ENCODE measurements around the gene RNF224. TPM values are rescaled to one million over a fixed set of nuclear protein-coding genes. Genes with fewer than 3 reads are reported as not detected.

The RNF224 gene
- total RNA-seq, 1 experiment from 2014 or later, result not detected

- no peak for DNase-seq (ENCODE audit: low read depth)
Observed at GRCh38 chr9:137215196-137215986, 11.9 kb upstream of the RNF224 start.

DNA sequence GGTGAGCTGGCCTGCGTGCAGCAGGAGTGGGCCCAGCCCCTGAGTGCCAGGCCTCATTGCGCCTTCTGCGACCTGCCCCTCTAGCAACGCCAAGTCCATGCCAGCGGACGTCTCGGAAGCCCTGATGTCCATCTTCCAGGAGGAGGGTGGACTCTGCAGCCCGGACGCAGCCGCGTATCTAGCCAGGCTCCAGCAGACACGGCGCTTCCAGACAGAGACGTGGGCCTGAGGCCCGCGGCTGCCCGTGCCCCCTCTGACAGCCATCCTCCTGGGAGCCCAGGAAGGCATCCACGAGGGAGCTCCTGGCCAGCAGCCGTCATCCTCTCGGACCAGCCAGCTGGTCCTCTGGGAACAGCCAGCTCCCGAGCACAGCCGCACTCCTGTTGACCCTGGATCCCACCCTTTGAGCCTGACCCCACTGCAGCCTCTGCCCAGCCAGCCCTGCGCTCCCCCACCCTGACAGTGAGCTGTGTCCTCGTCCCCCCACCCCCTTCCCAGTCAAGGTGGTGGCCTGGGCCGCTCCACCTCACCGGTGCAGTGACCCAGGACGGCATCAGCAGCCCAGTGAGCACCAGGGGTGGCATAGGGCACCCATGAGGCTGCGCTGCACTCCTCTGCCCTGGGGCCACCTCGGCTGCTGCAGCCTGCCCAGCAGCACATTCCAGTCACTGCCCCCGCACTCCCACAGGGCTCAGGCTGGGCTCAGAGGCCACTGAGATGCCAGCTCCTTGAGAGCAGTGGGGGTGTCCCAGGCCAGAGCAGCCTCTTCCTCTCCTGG, 10.9 kb upstream of the RNF224 start:
- no peak for DNase-seq (ENCODE audit: low read depth)

DNA sequence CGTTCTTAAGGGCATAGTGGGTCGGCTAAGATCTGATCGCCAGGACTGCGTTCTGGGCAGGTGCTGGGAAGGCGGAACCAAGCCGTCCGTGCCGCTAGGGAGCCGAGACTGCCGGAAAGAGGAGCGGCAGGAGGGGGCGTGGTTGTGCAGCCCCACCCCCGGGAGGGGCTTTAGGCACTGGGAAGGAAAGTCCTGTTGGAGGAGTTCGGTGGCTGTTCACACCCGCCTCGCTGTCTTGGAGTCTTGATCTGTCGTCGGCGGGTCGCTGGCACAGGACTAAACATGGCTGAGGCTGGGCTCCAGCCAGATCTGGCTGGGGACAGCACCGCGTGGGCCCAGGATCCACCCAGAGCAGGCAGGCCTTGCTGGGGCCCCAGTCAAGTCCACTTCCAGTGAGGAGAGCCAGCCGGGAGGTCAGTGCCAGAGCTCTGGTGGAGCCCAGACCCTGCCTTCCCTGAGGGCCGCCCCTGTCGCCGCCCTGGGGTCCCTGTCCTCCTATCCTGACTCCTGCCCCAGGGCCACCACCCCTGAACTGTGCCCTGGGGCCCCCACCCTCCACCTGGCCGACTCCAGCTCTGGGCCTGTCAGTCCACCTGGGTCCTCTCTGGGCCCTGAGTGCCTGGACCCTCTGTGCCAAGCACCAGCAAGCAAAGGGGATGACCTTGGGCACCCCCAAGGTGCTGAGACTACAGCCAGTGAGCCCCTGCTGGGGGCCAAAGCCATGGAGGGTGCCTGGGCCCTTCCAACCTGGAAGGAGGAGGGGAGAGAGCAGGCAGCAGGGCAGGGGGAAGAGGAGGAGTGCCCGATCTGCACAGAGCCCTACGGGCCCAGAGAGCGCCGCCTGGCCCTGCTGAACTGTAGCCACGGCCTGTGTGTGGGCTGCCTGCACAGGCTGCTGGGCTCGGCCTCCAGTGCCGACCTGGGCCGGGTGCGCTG, 9.8 kb upstream of the RNF224 start:
- DNase-seq (ENCODE audit: low read depth), result no peak

- DNase-seq (ENCODE audit: low read depth), result no peak
Observed at GRCh38 chr9:137218212-137218753, 9.0 kb upstream of the RNF224 start.

DNA sequence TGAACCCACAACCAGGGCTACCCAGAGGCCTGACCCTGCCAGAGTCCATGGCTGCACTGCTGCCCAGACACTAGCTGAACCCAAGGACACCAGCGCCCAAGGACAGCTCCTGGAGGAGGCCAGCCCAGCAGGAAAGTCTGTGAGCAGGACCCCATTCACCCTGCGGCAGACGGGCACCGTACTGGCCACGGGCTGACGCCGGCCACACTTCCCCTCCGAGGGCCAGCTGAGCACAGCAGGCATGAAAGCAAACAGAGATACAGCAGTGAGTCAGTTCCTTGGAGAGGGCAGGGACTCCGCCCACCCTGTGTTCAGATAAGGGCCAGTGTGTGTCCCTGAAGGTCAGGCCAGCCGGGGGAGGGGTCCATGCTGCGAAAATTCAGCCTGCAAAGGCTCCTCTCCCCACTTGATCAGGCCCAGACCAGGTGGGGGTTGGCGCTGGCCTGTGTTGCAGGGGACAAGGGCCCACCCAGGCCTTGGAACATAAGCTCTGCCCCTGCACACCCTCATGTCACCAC, 8.5 kb upstream of the RNF224 start:
- peak; percentile 37 for DNase-seq (ENCODE audit: low read depth)

GRCh38 chr9:137219757-137220316, 7.5 kb upstream of the RNF224 start:
- no peak for DNase-seq (ENCODE audit: low read depth)

GRCh38 chr9:137220317-137221094, 6.8 kb upstream of the RNF224 start:
- DNase-seq (ENCODE audit: low read depth), result no peak

- DNase-seq (ENCODE audit: low read depth), result no peak
Observed at GRCh38 chr9:137221095-137221505, 6.2 kb upstream of the RNF224 start.

GRCh38 chr9:137221506-137222111, 5.7 kb upstream of the RNF224 start:
- no peak for DNase-seq (ENCODE audit: low read depth)

GRCh38 chr9:137222190-137223077, 4.9 kb upstream of the RNF224 start, which contains the start of gene RNF208:
TSS of gene RNF208 (minus strand) at chr9:137222240. CDS start at chr9:137221212, 1,028 bp downstream.
- no peak for DNase-seq (ENCODE audit: low read depth)

DNA sequence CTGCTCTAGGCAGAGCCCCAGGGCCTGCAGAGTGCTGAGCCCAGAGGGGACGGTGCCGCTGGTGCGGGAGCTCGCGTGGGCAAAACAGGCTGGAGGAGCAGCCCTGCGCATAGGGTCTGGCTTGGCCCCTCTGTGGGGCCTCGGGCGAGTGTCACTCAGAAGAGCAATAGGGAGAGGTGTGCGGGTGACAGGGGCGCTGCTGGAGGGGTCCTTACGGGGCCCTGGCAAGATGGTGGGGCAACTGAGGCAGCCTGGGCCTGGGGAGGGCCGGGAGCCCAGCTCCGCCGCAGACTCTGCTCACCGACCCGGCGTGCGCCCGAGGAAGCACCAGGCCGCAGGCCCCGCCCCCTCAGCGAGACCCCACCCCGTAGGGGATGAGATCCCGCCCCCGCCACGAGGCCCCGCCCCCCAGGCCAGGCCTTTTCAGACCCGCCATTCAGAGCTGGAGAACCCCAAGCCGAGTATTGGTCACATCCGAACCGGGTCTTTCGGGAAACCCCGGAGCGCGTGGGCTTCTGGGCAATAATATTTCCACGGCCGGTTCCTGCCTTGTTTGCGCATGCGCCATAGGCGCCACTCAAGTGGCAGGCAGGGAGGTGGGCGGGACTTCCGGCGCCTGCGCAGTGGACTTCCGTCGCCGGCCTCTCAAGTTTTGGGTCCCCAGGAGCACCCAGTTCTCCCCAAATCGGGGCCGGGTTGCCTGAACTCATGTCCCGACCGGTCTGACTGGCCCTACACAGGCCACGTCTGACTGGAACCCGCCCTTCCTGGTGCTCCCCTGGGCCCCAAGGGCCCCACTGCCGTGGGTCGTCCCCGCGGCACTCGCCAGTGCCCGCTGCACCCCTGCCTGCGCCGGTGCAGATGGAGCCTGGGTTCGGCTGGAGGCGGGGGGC, 4.0 kb upstream of the RNF224 start:
- peak; percentile 96 for DNase-seq (ENCODE audit: low read depth)

GRCh38 chr9:137224830-137225694, 2.2 kb upstream of the RNF224 start, which contains the start of gene CYSRT1:
TSS of gene CYSRT1 (plus strand) at chr9:137225174. CDS start at chr9:137225622, 448 bp downstream.
- no peak for DNase-seq (ENCODE audit: low read depth)

- DNase-seq (ENCODE audit: low read depth), result no peak
Observed at GRCh38 chr9:137225699-137226331, 1.5 kb upstream of the RNF224 start.

- peak; percentile 41 for DNase-seq (ENCODE audit: low read depth)
Observed at GRCh38 chr9:137226338-137227053, 806 bp upstream of the RNF224 start.

DNA sequence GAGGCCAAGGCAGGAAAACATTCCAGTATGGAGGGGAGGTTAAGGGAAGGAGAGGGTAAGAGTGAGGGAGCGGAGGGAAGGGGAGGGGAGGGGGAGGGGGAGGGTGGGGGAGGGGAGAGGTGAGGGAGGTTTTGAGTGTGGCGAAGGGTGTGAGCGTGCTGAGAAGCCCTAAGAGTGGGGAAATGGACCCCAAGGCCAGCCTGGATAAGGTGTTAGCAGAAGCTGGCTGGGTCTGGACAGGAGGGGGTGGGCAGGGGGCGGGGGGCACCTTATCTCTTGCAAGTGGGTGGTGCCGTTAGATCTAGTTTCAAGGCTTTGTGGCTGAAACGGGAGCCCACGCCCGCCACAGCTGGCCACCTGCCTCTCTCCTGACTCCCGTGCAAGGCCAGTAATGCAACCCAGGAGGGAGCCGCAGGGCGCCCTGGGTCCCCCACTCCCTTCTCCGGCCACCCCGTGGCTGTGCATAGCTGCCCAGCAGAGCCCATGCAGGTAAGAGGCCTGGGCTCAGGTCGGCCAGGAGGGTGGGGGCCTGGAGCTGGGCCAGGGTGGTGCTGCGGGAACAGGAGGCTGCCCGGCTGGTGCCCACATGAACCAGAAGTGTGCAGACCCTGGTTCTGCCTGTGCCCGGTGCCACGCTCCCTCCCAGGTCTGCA, 677 bp downstream of the RNF224 start:
- no peak for DNase-seq (ENCODE audit: low read depth)

Measured in RPMI7951 (cell line).